ENCODE results near the gene VCAM1. TPM values are rescaled to one million over a fixed set of nuclear protein-coding genes. Genes with fewer than 3 reads are reported as not detected.

VCAM1 gene
- total and polyA plus RNA-seq, 2 donors (not counting 3 experiments of a cell fraction or from before 2014, with no cell fraction given) = 1.8 to 2.3 TPM

GRCh38 chr1:100782473-100783039 lies 63.0 kb downstream of the VCAM1 start:
- Histone ChIP-seq H4K20me1 (replicated peaks; ENCODE audit: control insufficient read depth, extremely low read depth, insufficient read depth, low read length) (no peaks in the 10 kb centered on the region), H3K4me1 (ENCODE audit: control insufficient read depth, extremely low read depth, insufficient read depth, low read length) (no peaks in the 10 kb centered on the region), H3K79me2 (ENCODE audit: control insufficient read depth, insufficient read depth, low read length) (no peaks in the 10 kb centered on the region), H3K4me3 (replicated peaks in 1 of 3; ENCODE audit: insufficient read depth in 1 of 3, low read depth in 1 of 3, low read length in 3 of 3) (no peak overlapping the region), H2AFZ (ENCODE audit: low read depth, low read length) (no peak overlapping the region), H3K9me3 (replicated peaks; ENCODE audit: control insufficient read depth, insufficient read depth, low read length) (no peaks in the 10 kb centered on the region), H3K27ac (ENCODE audit: insufficient read depth, low read depth, low read length) (no peak overlapping the region), H3K9ac (replicated peaks; ENCODE audit: extremely low read depth, insufficient read depth, low read length) (no peak overlapping the region), H3K4me2 (ENCODE audit: insufficient read depth, low read length) (no peak overlapping the region), H3K27me3 (ENCODE audit: control insufficient read depth in 2 of 2, insufficient read depth in 2 of 2, low read length in 2 of 2) (no peaks in the 10 kb centered on the region), H3K9me1 (replicated peaks; ENCODE audit: control insufficient read depth, extremely low read depth, insufficient read depth, low read length) (no peaks in the 10 kb centered on the region), H3K36me3 (ENCODE audit: control insufficient read depth in 2 of 2, extremely low read depth in 1 of 2, insufficient read depth in 2 of 2, low read length in 2 of 2) (no peaks in the 10 kb centered on the region)
- CTCF ChIA-PET = no interaction called here
- FAIRE-seq (no peak), DNase-seq (ENCODE audit: low read depth, low spot score) (no peak)
- POLR2A ChIA-PET = no interaction called here
- TF ChIP-seq JUN (IDR thresholded peaks at IDR 0.05; ENCODE audit: borderline replicate concordance, insufficient read depth, insufficient read length, low read depth) (no peak), MAX (IDR thresholded peaks at IDR 0.05; ENCODE audit: insufficient read depth, insufficient read length) (no peak), EZH2 (IDR thresholded peaks at IDR 0.05; ENCODE audit: borderline replicate concordance, low read depth, low read length, severe bottlenecking) (no peak), POLR2A (IDR thresholded peaks at IDR 0.05; ENCODE audit: low read depth, low read length) (no peak), CTCF (IDR thresholded peaks at IDR 0.05; ENCODE audit: extremely low read depth in 1 of 2, insufficient read depth in 1 of 2, low read depth in 1 of 2, low read length in 2 of 2) (no peak), GATA2 (IDR thresholded peaks at IDR 0.05; ENCODE audit: insufficient read depth, insufficient read length, low read depth, low read length) (no peak), FOS (IDR thresholded peaks at IDR 0.05; ENCODE audit: borderline replicate concordance, insufficient read depth, low read length) (no peak), POLR2AphosphoS5 (IDR thresholded peaks at IDR 0.05; ENCODE audit: insufficient read depth, low read depth, low read length) (no peak), MYC (IDR thresholded peaks at IDR 0.05; ENCODE audit: low read depth, low read length) (no peak)
- no TSS peak for BruUV-seq (replicated peaks)
- dilution Hi-C loops (cut with MboI; ENCODE audit: extremely low pct_ligation_motif_present, low sequenced_read_pairs) = no loop called here
- intact Hi-C loops (cut with micrococcal nuclease) = no loop called here
